Smooth muscle cell (in vitro differentiated cells): Measurements from ENCODE around the gene GNAL. TPM values are rescaled to one million over a fixed set of nuclear protein-coding genes. Genes with fewer than 3 reads are reported as not detected.
A peak's percentile ranks its signal among the peaks of the same experiment; 100 is the strongest.

Experiments used
- DNase-seq: peaks from one replicate; lab custom pipeline; 2025; ENCODE audit not compliant: unreplicated experiment; lab: John Stamatoyannopoulos, UW
- H2AFZ ChIP-seq: fragments of 200-600 bp; sonication (generic); 2 replicates; pipeline ENCODE4 v1.6.0; 2016; ENCODE audit warnings: antibody characterized with exemption, low read depth, mild to moderate bottlenecking
- H3F3A ChIP-seq: fragments of 200-600 bp; sonication (generic); 2 replicates; pipeline ENCODE4 v1.6.0; 2017; ENCODE audit warnings: antibody characterized with exemption, low read depth
- H3K27ac ChIP-seq: fragments of 200-600 bp; sonication (generic); 2 replicates; pipeline ENCODE4 v1.5.1; 2016; ENCODE audit warnings: low read depth, mild to moderate bottlenecking
- H3K27me3 ChIP-seq: fragments of 200-600 bp; sonication (generic); 2 replicates; pipeline ENCODE4 v1.6.1; 2016; ENCODE audit warnings: low read depth, mild to moderate bottlenecking
- H3K36me3 ChIP-seq: fragments of 200-600 bp; sonication (generic); 2 replicates; pipeline ENCODE4 v1.5.1; 2016; ENCODE audit warnings: low read depth
- H3K4me1 ChIP-seq: fragments of 200-600 bp; sonication (generic); 2 replicates; pipeline ENCODE4 v1.5.1; 2016; ENCODE audit warnings: low read depth
- H3K4me2 ChIP-seq: fragments of 200-600 bp; sonication (generic); 2 replicates; pipeline ENCODE4 v1.6.0; 2016; ENCODE audit warnings: mild to moderate bottlenecking
- H3K4me3 ChIP-seq: fragments of 200-600 bp; sonication (generic); 2 replicates; pipeline ENCODE4 v1.5.1; 2016; ENCODE audit warnings: mild to moderate bottlenecking
- H3K79me2 ChIP-seq: fragments of 200-600 bp; sonication (generic); 2 replicates; pipeline ENCODE4 v1.6.0; 2016; ENCODE audit warnings: low read depth, mild to moderate bottlenecking
- H3K9ac ChIP-seq: fragments of 200-600 bp; sonication (generic); 2 replicates; pipeline ENCODE4 v1.6.0; 2016; ENCODE audit warnings: low read depth
- H3K9me3 ChIP-seq: fragments of 200-600 bp; sonication (generic); replicated peaks from 2 replicates; pipeline ENCODE4 v1.5.1; 2016; ENCODE audit warnings: low read depth
- H4K20me1 ChIP-seq: fragments of 200-600 bp; sonication (generic); 2 replicates; pipeline ENCODE4 v1.6.0; 2016; ENCODE audit warnings: low read depth
- WGBS: methylation state at CpG from one replicate; pipeline ENCODE4 v1.1.7; 2016; ENCODE audit warnings: low lambda C conversion rate; 5-methylcytosine and 5-hydroxymethylcytosine counted together
- polyA plus RNA-seq: library from polyadenylated mRNA; unstranded; fragments of >200 nt; fragmentation: Nextera tagmentation; extraction: Ambion mirVana; gene quantifications from 2 replicates; pipeline ENCODE4 v1.2.1, GENCODE V29; 2016
- total RNA-seq: library from RNA; depleted of rRNA; stranded (reverse); fragments of >200 nt; gene quantifications from 2 replicates; pipeline ENCODE4 v1.2.3, GENCODE V29; 2014
- TF ChIP-seq, protein P1 (sequence below): fragments of 200-600 bp; sonication (generic); IDR thresholded peaks from 2 replicates; pipeline ENCODE4 v1.5.1; 2017; ENCODE audit warnings: borderline replicate concordance, mild to moderate bottlenecking, antibody characterized with exemption; ENCODE audit not compliant: insufficient read depth, poor library complexity, severe bottlenecking

GNAL gene
- total and polyA plus RNA-seq, 2 experiments from 2014 or later, result 1.6 to 5.8 TPM

DNA sequence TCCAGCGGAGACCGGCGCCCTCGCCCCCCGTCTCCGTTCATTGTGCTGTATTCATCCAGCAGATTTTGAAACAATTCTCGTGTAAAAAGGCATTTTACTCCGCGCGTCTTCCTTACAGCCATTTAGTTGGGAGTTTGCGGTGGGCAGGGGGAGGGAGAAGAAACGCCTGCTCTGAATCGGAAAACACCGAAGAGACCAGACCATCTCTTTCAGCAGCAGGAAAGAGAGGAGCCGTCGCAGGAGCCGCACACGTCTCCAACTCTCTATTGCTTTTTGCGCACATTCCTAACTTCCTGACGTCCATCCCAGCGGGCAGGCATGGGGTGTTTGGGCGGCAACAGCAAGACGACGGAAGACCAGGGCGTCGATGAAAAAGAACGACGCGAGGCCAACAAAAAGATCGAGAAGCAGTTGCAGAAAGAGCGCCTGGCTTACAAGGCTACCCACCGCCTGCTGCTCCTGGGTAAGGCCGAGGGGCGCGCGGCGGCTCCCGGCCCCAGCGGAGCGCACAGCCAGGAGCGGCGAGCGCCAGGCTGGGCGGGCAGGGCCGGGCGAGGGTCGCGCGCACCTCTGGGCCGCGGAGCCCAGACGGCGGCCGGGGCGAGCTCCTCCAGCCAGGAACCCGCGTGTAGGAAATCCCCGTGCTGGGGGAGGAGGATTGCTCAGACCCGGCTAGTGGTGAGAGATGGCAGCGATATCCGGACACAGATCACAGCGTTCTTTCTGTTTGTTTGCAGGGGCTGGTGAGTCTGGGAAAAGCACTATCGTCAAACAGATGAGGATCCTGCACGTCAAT is 63.2 kb downstream of the GNAL start:
- H3K4me2 ChIP-seq, result peak overlapping the region; percentile 87
- H2AFZ ChIP-seq, result peak overlapping the region; percentile 95
- H3K4me1 ChIP-seq, result peaks cover 10% of the 10 kb centered on the region
- no peaks in the 10 kb centered on the region for H3K36me3 ChIP-seq
- no peaks in the 10 kb centered on the region for H3K79me2 ChIP-seq
- H3K27ac ChIP-seq, result no peak overlapping the region
- TF ChIP-seq, protein P1, sequence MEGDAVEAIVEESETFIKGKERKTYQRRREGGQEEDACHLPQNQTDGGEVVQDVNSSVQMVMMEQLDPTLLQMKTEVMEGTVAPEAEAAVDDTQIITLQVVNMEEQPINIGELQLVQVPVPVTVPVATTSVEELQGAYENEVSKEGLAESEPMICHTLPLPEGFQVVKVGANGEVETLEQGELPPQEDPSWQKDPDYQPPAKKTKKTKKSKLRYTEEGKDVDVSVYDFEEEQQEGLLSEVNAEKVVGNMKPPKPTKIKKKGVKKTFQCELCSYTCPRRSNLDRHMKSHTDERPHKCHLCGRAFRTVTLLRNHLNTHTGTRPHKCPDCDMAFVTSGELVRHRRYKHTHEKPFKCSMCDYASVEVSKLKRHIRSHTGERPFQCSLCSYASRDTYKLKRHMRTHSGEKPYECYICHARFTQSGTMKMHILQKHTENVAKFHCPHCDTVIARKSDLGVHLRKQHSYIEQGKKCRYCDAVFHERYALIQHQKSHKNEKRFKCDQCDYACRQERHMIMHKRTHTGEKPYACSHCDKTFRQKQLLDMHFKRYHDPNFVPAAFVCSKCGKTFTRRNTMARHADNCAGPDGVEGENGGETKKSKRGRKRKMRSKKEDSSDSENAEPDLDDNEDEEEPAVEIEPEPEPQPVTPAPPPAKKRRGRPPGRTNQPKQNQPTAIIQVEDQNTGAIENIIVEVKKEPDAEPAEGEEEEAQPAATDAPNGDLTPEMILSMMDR, result no peak
- no peaks in the 10 kb centered on the region for H3K9me3 ChIP-seq
- no peaks in the 10 kb centered on the region for H4K20me1 ChIP-seq
- peak overlapping the region; percentile 54 for H3K4me3 ChIP-seq
- 2% methylated on average over 63 of the region's 64 CpGs for WGBS
- H3F3A ChIP-seq, result no peaks in the 10 kb centered on the region
- peaks cover 33% of the 10 kb centered on the region for H3K27me3 ChIP-seq
- no peak for DNase-seq
- no peak overlapping the region for H3K9ac ChIP-seq

DNA sequence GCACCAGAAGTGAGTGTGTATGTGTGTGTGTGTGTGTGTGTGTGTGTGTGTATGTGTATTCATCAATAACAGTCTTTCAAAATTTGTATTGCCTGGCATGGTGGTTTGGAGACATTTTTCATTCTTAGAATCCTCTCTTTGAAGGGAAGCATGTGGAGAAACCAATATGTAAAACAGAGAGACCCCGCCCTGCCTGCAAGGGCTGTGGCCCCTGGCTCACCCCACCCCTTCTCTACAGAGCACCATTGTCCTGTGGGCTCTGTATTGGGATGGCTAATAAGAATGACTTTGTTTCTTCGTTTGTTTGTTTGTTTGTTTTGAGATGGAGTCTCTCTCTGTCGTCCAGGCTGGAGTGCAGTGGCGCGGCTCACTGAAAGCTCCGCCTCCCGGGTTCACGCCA is 65.9 kb downstream of the GNAL start:
- H3F3A ChIP-seq, result no peaks in the 10 kb centered on the region
- no peak for DNase-seq
- no peaks in the 10 kb centered on the region for H3K36me3 ChIP-seq
- H3K27me3 ChIP-seq, result peaks cover 33% of the 10 kb centered on the region
- no peaks in the 10 kb centered on the region for H3K9me3 ChIP-seq
- no peak overlapping the region for H3K27ac ChIP-seq
- peaks cover 10% of the 10 kb centered on the region for H3K4me1 ChIP-seq
- no peak overlapping the region for H3K4me2 ChIP-seq
- H3K79me2 ChIP-seq, result no peaks in the 10 kb centered on the region
- no peak overlapping the region for H3K4me3 ChIP-seq
- H3K9ac ChIP-seq, result no peak overlapping the region
- TF ChIP-seq, protein P1, result no peak
- WGBS, result 84% methylated on average over 8 of the region's 8 CpGs
- H2AFZ ChIP-seq, result no peak overlapping the region
- no peaks in the 10 kb centered on the region for H4K20me1 ChIP-seq

DNA sequence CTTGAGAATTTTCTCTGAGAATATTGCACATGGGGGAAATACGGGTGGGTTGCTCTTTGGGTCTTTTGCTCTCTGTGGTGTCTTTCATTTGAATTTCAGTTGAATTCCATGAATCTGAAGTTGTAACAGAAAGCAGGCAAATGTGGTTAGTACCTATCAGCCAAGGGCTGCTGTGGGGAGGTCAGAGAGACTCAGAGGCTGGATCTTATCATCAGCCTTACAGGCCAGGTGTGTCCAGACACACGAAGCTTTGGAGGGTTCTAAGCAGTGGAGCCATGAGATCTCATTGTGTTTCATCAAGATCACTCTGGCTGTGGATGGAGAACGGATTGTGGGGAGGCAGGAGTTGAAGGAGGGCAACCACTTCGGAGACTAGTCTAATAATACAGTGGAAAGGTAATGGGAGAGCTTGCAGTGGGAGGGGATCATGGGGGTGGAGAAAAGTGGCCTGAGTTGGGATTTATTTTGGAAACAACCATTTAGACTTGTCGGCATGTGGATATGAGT is 68.1 kb downstream of the GNAL start:
- Histone ChIP-seq H3F3A (no peaks in the 10 kb centered on the region), H3K79me2 (no peaks in the 10 kb centered on the region), H3K27ac (no peak overlapping the region), H3K36me3 (no peaks in the 10 kb centered on the region), H3K27me3 (peaks cover 16% of the 10 kb centered on the region), H3K4me1 (peaks cover 8% of the 10 kb centered on the region), H3K9ac (no peak overlapping the region), H3K4me2 (no peak overlapping the region), H3K4me3 (no peak overlapping the region), H4K20me1 (no peaks in the 10 kb centered on the region), H2AFZ (no peak overlapping the region), H3K9me3 (no peaks in the 10 kb centered on the region)
- 91% methylated on average over 5 of the region's 5 CpGs for WGBS
- no peak for DNase-seq
- TF ChIP-seq, protein P1, result no peak
